MM.1S (cell line): Measurements from ENCODE around the gene BMP7.

Experiments used
- EZH2 ChIP-seq: fragments of 300-600 bp; sonication (generic); optimal IDR thresholded peaks from 2 replicates; pipeline ENCODE3; 2017; ENCODE audit warnings: low read depth, mild to moderate bottlenecking, antibody characterized with exemption, low read length, mixed read lengths
- EZH2phosphoT487 ChIP-seq: fragments of 300-600 bp; sonication (generic); IDR thresholded peaks from 2 replicates; pipeline ENCODE4 v1.6.1; 2018; ENCODE audit warnings: antibody characterized with exemption, low read length
- TF ChIP-seq, protein P1 (sequence below): fragments of 300-600 bp; sonication (generic); IDR thresholded peaks from 2 replicates; pipeline ENCODE4 v1.5.1; 2016; ENCODE audit warnings: antibody characterized with exemption, low read length, mixed read lengths

DNA sequence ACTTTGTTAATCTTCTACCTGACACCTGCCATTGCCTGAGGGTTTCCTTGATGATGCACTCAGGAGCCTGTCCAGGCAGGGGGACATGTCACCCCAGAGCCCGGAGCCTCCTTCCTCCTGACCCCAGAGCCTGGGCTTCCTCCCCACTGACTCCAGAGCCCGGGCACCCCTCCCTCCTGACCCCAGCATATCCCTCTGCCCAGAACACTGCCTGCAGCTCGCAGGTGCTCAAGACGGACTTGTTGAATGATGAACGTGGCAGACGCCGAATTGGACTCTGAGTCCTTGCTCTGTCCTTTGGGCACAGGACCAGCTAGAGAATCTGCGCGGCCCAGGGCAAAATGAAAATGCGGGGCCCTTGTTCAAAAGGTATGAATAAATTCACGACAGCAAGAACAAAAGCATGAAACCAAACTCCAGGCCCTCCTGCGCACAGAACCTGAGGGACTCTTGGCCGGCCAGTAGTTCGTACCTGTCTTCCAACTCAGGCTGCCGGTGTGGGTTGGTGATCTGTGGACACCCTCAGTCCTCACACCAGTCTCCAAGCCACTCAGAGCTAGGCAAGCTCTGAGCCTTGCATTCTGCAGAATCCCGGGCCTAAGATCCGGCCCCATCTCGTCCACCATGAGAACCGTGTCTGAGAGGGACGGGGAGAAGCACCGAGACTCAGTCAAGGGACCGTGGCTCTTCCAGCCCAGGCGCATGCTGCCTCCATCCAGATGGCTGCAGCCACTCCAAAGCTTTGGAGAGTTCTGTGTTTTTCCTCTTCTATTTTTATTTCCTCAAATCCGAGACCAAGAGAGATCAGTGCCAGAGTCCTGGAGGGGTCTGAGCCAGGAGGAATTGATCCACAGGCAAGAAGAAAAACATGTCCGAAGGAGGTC lies 104.7 kb downstream of the BMP7 start:
- TF ChIP-seq, protein P1, sequence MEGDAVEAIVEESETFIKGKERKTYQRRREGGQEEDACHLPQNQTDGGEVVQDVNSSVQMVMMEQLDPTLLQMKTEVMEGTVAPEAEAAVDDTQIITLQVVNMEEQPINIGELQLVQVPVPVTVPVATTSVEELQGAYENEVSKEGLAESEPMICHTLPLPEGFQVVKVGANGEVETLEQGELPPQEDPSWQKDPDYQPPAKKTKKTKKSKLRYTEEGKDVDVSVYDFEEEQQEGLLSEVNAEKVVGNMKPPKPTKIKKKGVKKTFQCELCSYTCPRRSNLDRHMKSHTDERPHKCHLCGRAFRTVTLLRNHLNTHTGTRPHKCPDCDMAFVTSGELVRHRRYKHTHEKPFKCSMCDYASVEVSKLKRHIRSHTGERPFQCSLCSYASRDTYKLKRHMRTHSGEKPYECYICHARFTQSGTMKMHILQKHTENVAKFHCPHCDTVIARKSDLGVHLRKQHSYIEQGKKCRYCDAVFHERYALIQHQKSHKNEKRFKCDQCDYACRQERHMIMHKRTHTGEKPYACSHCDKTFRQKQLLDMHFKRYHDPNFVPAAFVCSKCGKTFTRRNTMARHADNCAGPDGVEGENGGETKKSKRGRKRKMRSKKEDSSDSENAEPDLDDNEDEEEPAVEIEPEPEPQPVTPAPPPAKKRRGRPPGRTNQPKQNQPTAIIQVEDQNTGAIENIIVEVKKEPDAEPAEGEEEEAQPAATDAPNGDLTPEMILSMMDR, result no peak
- TF ChIP-seq EZH2phosphoT487 (no peak), EZH2 (no peak)
